HEK293 (cell line): ENCODE data around the gene CBX5.

ENCODE experiments used
- CTCF ChIA-PET: fragments of 350-600 bp; formaldehyde crosslinking; extraction: SDS; loops from one replicate; lab custom pipeline; 2021; ENCODE audit warnings: antibody characterized with exemption; lab: Yijun Ruan, JAX
- POLR2A ChIA-PET: fragments of 300-600 bp; formaldehyde crosslinking; extraction: SDS; loops from one replicate; lab custom pipeline; 2020; ENCODE audit warnings: antibody characterized with exemption, inconsistent platforms; lab: Yijun Ruan, JAX
- H3K27ac ChIP-seq: fragments of 200-500 bp; sonication (Bioruptor generic); 2 replicates; pipeline ENCODE4 v1.5.1; 2014; ENCODE audit warnings: low read depth, low read length, control low read depth, inconsistent platforms; ENCODE audit errors: extremely low read depth
- H3K36me3 ChIP-seq, 2 experiments: fragments of 200-500 bp in 1 of 2; sonication (Bioruptor generic) in 1 of 2; 1 replicate in 1 of 2; 2 replicates in 1 of 2; pipeline ENCODE4 v1.5.1; 2014 to 2017; ENCODE audit warnings: inconsistent platforms in 2 of 2, low read length in 2 of 2; ENCODE audit not compliant: control insufficient read depth in 2 of 2, insufficient read depth in 1 of 2
- H3K4me1 ChIP-seq: fragments of 200-500 bp; sonication (Bioruptor generic); 2 replicates; pipeline ENCODE4 v1.5.1; 2014; ENCODE audit warnings: mild to moderate bottlenecking, low read length, inconsistent platforms; ENCODE audit not compliant: control insufficient read depth, insufficient read depth
- H3K4me3 ChIP-seq: 2 replicates; pipeline ENCODE4 v1.5.1; 2011; ENCODE audit warnings: low read depth, mild to moderate bottlenecking, control low read depth, low read length, moderate library complexity
- H3K9me3 ChIP-seq: fragments of 200-500 bp; sonication (Bioruptor generic); 2 replicates; pipeline ENCODE4 v1.5.1; 2014; ENCODE audit warnings: low read depth, low read length, inconsistent platforms; ENCODE audit not compliant: control insufficient read depth, insufficient read depth
- HOXC10 ChIP-seq: sonication (generic); formaldehyde crosslinking; IDR thresholded peaks from 2 replicates; pipeline ENCODE4 v1.8.1; 2023; ENCODE audit warnings: mild to moderate bottlenecking, missing genetic modification reagents
- IKZF3 ChIP-seq: fragments of 450-650 bp; IDR thresholded peaks from 2 replicates; pipeline ENCODE4 v1.5.0; 2018; ENCODE audit warnings: missing biosample characterization, mild to moderate bottlenecking, missing genetic modification characterization, moderate library complexity
- OSR2 ChIP-seq: fragments of 450-650 bp; formaldehyde crosslinking; IDR thresholded peaks from 2 replicates; pipeline ENCODE4 v1.5.1; 2016; ENCODE audit warnings: missing biosample characterization, missing genetic modification characterization
- PATZ1 ChIP-seq: fragments of 450-650 bp; formaldehyde crosslinking; IDR thresholded peaks from 2 replicates; pipeline ENCODE4 v1.5.1; 2016; ENCODE audit warnings: missing biosample characterization, missing genetic modification characterization
- PRDM2 ChIP-seq: fragments of 450-650 bp; formaldehyde crosslinking; IDR thresholded peaks from 2 replicates; pipeline ENCODE4 v1.5.1; 2016; ENCODE audit warnings: missing biosample characterization, missing genetic modification characterization, borderline replicate concordance
- ZBTB26 ChIP-seq: fragments of 450-650 bp; formaldehyde crosslinking; optimal IDR thresholded peaks from 2 replicates; pipeline ENCODE3; 2016; ENCODE audit warnings: missing biosample characterization, mild to moderate bottlenecking, missing genetic modification characterization
- ZNF16 ChIP-seq: fragments of 450-650 bp; formaldehyde crosslinking; IDR thresholded peaks from 2 replicates; pipeline ENCODE4 v1.5.1; 2016; ENCODE audit warnings: low read depth, missing biosample characterization, missing genetic modification characterization
- ZNF175 ChIP-seq: fragments of 450-650 bp; formaldehyde crosslinking; IDR thresholded peaks from 2 replicates; pipeline ENCODE4 v1.5.1; 2016; ENCODE audit warnings: missing biosample characterization, missing genetic modification characterization
- ZNF211 ChIP-seq: fragments of 450-650 bp; formaldehyde crosslinking; IDR thresholded peaks from 2 replicates; pipeline ENCODE4 v1.5.1; 2016; ENCODE audit warnings: low read depth, missing biosample characterization, missing genetic modification characterization
- ZNF366 ChIP-seq: fragments of 450-650 bp; formaldehyde crosslinking; conservative IDR thresholded peaks from 2 replicates; pipeline ENCODE4 v1.5.1; 2016; ENCODE audit warnings: missing biosample characterization, missing genetic modification characterization
- ZNF610 ChIP-seq: fragments of 450-650 bp; formaldehyde crosslinking; IDR thresholded peaks from 2 replicates; pipeline ENCODE4 v1.5.1; 2016; ENCODE audit warnings: missing biosample characterization, missing genetic modification characterization, borderline replicate concordance
- ZNF707 ChIP-seq: fragments of 450-650 bp; formaldehyde crosslinking; IDR thresholded peaks from 2 replicates; pipeline ENCODE4 v1.5.1; 2016; ENCODE audit warnings: missing biosample characterization, missing genetic modification characterization
- ZSCAN5A ChIP-seq: fragments of 450-650 bp; formaldehyde crosslinking; IDR thresholded peaks from 2 replicates; pipeline ENCODE4 v1.5.1; 2016; ENCODE audit warnings: missing biosample characterization, missing genetic modification characterization
- ZXDB ChIP-seq: fragments of 450-650 bp; formaldehyde crosslinking; IDR thresholded peaks from 2 replicates; pipeline ENCODE4 v1.5.1; 2016; ENCODE audit warnings: missing biosample characterization, missing genetic modification characterization

Gene CBX5

GRCh38 chr12:54207539-54208294 is 72.2 kb downstream of the CBX5 start (continued):
- TF ChIP-seq PRDM2 (tag by site-specific recombination) = no peak
- TF ChIP-seq, all 188 proteins: peak for 43

GRCh38 chr12:54206791-54207190 is 73.1 kb downstream of the CBX5 start:
- POLR2A ChIA-PET = interaction anchor here (0.6 to 2.7 kb wide), 2 partner anchors 14 to 207 kb away, joined by 3 to 8 read pairs; partner anchors contain the start of gene HOXC9
- Histone ChIP-seq H3K4me1 (no peaks in the 10 kb centered on the region), H3K4me3 (no peak overlapping the region), H3K27ac (no peak overlapping the region), H3K36me3 (no peaks in the 10 kb centered on the region), H3K9me3 (no peaks in the 10 kb centered on the region)
- no peak for TF ChIP-seq ZBTB26 (tag by site-specific recombination)
- TF ChIP-seq ZNF175 (tag by site-specific recombination) = no peak
- no peak for TF ChIP-seq ZNF707
- TF ChIP-seq ZNF16 (tag by site-specific recombination) = no peak
- TF ChIP-seq ZNF211 = no peak
- TF ChIP-seq IKZF3 = no peak
- no peak for TF ChIP-seq HOXC10 (CRISPR knock-in tag)
- no peak; the same call in 1 of the 2 replicates for TF ChIP-seq ZNF366 (tag by site-specific recombination)
- no peak for TF ChIP-seq ZSCAN5A
- TF ChIP-seq ZNF610 (tag by site-specific recombination) = no peak
- TF ChIP-seq PATZ1 (tag by site-specific recombination) = no peak
- no peak for TF ChIP-seq OSR2 (tag by site-specific recombination)
- TF ChIP-seq ZXDB (tag by site-specific recombination) = no peak
- CTCF ChIA-PET = interaction anchor here (0.5 to 6.6 kb wide), 34 partner anchors 8 to 848 kb away, joined by 3 to 111 read pairs (median 8); partner anchors contain the start of genes HOXC10, HOXC5, HOXC8 and HOXC9
